C4-2B (cell line): ENCODE data around the gene COX4I1.

Experiments
- H3K27ac ChIP-seq: fragments of 450-650 bp; 2 replicates; pipeline ENCODE4 v1.5.1; 2017
- ZFX ChIP-seq: fragments of 450-650 bp; IDR thresholded peaks from 2 replicates; pipeline ENCODE4 v1.6.1; 2017
- TF ChIP-seq, protein P1 (sequence below): fragments of 450-650 bp; conservative IDR thresholded peaks from 2 replicates; pipeline ENCODE4 v1.5.1; 2017; ENCODE audit warnings: mild to moderate bottlenecking

The COX4I1 gene

DNA sequence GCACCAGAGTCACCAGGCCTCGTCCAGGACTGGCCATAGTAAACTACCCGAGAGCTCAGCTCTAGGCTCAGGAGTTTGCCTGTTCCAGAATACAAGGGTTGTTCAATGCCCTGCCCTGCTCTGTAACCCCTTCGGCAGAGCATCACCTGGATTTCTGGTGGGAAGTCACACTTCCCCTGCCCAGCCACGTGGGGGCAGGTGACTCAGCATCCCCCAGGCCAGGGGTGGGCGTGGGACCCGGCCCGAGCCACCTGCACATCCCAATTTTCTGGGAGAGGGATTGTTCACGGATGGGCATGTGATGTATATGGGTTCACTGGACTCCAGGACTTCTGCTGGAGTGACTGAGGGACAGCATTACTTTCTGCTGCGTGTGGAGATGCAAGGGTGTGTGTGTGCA, 25.8 kb downstream of the COX4I1 start:
- H3K27ac ChIP-seq: no peak overlapping the region
- no peak for TF ChIP-seq ZFX
- TF ChIP-seq, protein P1, sequence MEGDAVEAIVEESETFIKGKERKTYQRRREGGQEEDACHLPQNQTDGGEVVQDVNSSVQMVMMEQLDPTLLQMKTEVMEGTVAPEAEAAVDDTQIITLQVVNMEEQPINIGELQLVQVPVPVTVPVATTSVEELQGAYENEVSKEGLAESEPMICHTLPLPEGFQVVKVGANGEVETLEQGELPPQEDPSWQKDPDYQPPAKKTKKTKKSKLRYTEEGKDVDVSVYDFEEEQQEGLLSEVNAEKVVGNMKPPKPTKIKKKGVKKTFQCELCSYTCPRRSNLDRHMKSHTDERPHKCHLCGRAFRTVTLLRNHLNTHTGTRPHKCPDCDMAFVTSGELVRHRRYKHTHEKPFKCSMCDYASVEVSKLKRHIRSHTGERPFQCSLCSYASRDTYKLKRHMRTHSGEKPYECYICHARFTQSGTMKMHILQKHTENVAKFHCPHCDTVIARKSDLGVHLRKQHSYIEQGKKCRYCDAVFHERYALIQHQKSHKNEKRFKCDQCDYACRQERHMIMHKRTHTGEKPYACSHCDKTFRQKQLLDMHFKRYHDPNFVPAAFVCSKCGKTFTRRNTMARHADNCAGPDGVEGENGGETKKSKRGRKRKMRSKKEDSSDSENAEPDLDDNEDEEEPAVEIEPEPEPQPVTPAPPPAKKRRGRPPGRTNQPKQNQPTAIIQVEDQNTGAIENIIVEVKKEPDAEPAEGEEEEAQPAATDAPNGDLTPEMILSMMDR: no peak; the same call in 1 of the 2 replicates

DNA sequence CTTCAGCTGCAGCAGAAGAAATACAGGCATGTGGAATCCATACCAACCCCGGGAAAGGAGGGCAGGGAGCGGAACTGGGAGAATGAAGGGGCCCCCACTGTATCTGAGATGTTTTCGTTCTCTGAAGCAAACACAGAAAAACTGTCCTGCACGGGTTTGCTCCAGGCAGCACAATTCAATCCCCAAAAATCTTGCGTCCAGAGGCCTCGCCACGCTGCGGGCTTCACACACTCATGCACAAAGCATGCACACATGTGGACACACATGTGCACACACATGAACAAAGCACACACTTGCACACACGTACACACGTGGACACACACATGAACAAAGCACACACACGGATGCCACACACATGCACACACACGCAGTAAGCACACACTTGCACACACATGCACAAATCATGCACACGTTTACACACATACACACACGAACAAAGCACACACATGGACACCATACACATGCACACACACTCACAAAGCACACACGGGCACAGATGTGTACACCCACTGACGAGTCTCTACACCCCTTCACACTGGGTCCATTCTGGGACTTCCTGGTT, 27.3 kb downstream of the COX4I1 start:
- TF ChIP-seq, protein P1: no peak
- TF ChIP-seq ZFX: no peak
- no peak overlapping the region for H3K27ac ChIP-seq

DNA sequence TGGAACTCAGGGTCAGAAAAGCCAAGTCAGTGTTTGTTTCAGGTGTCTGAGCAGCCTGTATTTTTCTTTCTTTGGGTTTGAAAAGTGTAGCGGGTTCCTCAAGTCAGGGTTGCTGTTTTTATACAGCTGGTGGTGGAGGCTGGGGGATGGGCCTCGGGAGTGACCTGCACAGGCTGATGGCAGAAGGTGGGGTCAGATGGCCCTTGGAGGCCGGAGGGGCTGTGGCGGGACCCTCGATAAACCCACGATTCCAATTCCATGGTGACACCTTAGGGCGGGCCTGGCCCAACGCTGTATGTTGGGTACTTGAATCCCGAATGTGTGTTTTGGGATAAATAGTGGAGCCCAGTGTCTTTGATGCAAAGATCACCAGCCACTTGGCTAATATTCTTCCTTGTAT, 28.7 kb downstream of the COX4I1 start:
- TF ChIP-seq ZFX: no peak
- TF ChIP-seq, protein P1: no peak
- H3K27ac ChIP-seq: no peak overlapping the region

DNA sequence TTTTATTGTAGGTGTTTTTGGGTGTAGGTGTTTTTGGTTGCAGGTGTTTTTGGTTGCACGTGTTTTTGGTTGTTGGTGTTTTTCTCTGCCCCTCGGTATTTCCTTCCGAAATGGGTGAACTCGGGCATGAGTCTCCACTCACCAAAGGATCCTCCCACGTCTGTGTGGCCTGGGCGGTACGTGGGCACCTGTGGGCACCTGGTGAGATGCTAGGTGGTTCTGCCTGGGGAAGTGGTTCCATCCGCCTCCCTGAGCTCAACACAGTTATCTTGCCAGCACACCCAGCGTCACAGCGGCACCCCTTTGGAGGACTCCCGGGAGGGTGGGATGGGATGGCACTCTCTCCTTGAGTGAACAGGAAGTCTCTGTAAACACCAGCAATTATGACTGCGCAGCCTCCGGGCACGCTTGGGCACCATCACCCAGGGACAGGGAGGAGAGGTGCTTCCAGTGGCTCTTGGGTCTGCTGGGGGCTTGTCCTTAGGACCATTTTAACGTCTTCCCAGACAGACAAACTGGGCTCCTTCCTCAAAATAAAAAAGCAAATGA, 29.8 kb downstream of the COX4I1 start:
- no peak for TF ChIP-seq ZFX
- TF ChIP-seq, protein P1: no peak
- H3K27ac ChIP-seq: no peak overlapping the region

DNA sequence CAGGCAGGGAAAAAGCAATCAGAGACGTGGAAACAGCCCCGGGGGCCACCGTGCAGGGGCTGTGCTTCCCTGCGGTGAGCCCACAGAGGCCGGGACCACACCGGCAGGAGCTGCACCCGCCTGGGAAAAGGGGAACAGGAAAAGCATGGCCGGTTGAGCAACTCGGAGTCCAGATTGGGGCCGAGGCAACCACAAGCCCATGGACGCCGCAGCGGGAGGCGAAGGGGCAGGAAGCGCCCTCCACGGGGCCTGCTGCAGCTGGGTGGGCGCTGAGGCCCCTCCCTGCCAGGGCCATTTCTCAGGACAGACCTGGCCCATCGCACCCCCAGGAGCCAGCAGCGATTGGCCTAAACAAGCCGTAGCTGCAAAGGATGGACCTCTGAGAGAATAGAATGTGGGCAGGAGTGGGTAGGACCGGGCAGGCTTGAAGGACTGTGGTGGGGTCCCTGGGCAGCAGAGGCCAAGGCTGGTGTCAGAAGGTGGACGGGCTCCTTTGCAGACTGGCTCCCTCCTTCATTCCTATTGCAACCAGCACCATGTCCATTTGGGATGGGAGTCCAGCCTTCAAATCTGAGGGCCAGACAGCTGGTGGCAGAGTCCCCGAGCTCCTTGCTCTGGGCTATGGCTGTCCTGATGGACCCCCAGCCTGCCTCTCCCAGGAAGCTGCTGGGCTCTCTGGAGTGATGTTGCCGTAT, 30.4 kb downstream of the COX4I1 start:
- no peak overlapping the region for H3K27ac ChIP-seq
- TF ChIP-seq, protein P1: no peak
- no peak for TF ChIP-seq ZFX

DNA sequence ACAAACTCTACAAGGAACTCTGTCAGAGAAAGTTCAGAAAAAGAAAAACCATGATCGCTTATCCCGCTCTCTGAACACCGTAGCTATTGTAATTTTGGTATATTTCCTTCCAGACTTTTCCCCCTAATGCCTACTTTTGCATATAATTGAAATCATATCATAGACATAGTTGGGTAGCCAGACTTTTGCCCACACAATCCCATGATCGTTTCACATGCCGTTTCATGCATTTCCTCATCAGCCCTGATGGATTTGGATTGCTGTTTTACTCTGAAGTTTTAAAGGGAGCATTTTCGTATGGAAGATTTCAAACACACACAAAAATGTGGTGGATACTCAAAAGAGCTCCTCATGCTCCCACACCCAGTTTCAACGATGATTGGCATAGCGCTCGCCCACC, 31.3 kb downstream of the COX4I1 start:
- H3K27ac ChIP-seq: no peak overlapping the region
- TF ChIP-seq ZFX: no peak
- TF ChIP-seq, protein P1: no peak

DNA sequence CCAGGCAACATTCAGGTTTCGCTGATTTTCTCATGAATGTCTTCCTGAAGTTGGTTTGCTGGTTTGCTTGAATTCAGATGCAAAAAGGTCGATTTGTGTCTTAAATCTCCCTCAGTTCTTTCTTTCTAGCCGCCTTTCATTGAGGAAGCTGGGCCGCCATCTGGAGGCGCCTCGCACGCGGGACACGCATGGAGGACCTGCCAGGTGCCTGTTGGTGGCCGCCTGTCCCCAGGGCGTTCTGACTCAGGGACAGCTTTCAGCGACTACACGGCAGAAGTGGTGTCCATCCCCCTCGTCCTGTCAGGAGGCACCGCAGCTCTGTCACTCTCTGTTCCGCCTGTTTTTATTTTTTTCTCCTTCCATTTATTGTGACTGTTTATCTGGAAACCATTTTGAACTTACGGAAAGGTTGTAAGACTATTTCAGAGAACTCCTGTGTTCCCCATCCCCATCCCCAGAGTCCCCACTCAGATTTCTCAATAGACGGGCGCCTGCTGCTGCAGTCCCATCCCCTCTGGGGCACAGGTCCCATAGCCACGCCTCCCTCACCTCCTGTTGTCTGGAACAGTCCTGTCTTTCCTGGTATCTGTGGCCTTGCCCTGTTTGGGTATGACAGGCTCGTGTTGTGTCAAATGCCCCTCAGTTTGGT, 33.2 kb downstream of the COX4I1 start:
- TF ChIP-seq, protein P1: no peak
- TF ChIP-seq ZFX: no peak
- no peak overlapping the region for H3K27ac ChIP-seq
